22Rv1 (cell line): ENCODE results near the gene AKR7A2.

Experiments used
- CTCF ChIP-seq: fragments of 450-650 bp; IDR thresholded peaks from 2 replicates; pipeline ENCODE4 v1.5.1; 2017; ENCODE audit warnings: mild to moderate bottlenecking
- ZFX ChIP-seq: fragments of 450-650 bp; IDR thresholded peaks from 2 replicates; pipeline ENCODE4 v1.6.1; 2017; ENCODE audit warnings: antibody characterized with exemption, borderline replicate concordance

GRCh38 chr1:19310720-19311502, 1.0 kb downstream of the AKR7A2 start:
- TF ChIP-seq ZFX, result no peak
- no peak for TF ChIP-seq CTCF
